HG03439 (cell line): ENCODE measurements around the gene HLA-DQB1.
"Not testable (repeated sequence)": the region's sequence is repeated elsewhere in the genome, so short reads cannot be mapped to it uniquely, and the experiment has no call there.

Source experiments
- ATAC-seq: cut with Tn5 transposase; IDR thresholded peaks from one replicate; pipeline ENCODE4 v1.9.1; 2021; ENCODE audit warnings: mild to moderate bottlenecking, moderate library complexity; ENCODE audit not compliant: unreplicated experiment

The HLA-DQB1 gene

GRCh38 chr6:32662836-32663235, 3.6 kb downstream of the HLA-DQB1 start:
- ATAC-seq: no peak

- no peak for ATAC-seq
These were observed 4.4 kb downstream of the HLA-DQB1 start for GRCh38 chr6:32662099-32662498.

- peak; percentile 58 for ATAC-seq
These were observed 6.4 kb downstream of the HLA-DQB1 start for GRCh38 chr6:32659856-32660595.

DNA sequence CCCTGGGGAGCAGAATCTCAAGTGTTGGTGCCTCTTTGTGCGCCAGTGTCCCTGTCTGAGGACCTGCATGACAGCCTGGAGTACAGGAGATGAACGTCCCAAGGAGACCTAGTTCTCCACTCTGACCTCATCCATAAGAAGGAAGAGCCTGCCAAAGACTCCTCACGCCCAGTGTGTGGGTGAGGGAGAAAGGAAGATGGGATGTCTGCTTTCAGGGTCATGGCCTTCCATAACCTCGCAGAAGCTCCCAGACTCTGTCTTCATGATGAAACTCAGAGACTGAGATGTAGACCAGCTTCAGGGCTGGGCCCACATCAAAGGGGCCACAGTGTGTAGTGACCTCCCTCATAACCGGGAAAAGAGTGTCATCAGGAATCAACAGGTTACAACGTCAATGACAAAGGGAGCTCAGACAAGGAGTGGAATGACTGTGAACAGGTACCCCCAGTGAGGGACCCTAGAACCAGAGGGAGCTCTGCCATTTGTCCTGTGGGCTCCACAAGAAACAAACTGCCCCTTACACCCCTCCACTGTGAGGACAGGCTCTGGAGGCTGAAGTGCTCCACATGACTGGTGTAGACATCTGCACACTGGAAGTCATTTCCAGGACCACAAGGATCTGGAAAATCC, 8.1 kb downstream of the HLA-DQB1 start:
- no peak for ATAC-seq

DNA sequence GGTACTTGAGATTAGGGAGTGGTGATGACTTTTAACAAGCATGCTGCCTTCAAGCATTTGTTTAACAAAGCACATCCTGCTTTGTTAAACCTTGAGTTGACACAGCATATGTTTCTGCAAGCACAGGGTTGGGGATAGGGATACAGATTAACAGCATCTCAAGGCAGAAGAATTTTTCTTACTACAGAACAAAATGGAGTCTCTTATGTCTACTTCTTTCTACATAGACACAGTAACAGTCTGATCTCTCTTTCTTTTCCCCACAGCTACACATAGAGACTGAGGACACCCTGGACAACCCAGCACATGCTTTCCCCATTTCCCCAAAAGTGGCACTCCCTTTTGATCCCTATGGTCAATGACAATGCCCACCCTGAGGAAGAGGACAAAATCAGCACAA, 8.6 kb downstream of the HLA-DQB1 start:
- not testable (repeated sequence) for ATAC-seq

DNA sequence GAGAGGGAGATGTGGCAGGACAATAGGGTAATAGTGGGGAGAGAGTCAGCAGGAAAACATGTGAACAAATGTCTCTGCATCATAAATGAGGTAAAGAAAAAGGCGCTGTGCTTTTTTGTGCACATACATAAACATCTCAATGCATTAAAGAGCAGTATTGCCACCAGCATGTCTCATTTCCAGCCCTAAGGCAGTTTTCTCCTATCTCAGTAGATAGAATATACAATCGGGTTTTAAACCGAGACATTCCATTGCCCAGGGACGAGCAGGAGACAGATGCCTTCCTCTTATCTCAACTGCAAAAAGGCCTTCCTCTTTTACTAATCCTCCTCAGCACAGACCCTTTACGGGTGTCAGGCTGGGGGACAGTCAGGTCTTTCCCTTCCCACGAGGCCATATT, 9.1 kb downstream of the HLA-DQB1 start:
- not testable (repeated sequence) for ATAC-seq

DNA sequence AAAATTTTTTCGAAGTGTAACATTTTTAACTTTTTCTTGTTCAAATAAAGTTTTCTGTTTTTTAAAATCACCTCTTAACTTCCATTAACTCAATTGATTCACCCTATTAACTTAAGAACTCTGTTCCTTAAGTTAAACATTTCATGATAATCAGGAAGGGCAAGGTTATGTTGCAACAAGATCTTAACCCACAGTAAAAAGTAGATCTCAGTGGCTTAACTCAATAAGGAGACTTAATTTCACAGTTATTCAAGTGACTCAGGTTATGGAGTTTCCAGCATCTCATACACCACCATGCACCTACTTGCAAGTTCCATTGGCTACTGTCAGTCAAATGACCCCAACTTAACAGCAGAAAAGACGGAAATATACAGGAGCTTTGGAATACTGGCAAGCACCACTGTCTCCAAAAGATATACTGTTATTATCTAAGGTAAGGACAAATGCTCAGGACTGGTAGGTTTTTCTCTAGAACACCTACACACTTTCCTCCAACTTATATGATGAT, 11.2 kb downstream of the HLA-DQB1 start:
- no peak for ATAC-seq

DNA sequence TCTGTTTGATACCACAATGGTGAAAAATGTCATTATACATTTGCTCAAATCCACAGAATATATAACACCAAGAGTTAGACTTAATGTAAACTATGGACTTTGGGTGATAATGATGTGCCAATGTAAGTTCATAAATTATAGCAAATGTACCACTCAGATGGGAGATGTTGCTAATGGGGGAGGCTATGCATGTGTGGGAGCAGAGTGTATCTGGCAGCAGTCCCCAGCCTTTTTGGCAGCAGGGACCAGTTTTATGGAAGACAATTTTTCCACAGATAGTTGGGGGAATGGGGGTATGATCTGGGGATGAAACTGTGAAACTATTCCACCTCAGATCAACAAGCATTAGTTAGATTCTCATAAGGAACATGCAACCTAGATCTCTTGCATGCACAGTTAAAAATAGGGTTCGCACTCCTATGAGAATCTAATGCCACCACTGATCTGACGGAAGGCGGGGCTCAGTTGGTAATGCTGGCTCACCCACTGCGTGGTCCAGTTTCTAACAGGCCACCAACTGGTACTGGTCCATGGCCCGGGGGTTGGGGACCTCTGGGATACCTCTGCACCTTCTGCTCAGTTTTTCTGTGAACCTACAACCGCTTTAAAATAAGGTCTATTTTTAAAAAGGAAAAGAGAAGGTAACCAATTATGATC, 21.3 kb downstream of the HLA-DQB1 start:
- ATAC-seq: no peak

GRCh38 chr6:32643904-32644303, 22.6 kb downstream of the HLA-DQB1 start:
- ATAC-seq: no peak

DNA sequence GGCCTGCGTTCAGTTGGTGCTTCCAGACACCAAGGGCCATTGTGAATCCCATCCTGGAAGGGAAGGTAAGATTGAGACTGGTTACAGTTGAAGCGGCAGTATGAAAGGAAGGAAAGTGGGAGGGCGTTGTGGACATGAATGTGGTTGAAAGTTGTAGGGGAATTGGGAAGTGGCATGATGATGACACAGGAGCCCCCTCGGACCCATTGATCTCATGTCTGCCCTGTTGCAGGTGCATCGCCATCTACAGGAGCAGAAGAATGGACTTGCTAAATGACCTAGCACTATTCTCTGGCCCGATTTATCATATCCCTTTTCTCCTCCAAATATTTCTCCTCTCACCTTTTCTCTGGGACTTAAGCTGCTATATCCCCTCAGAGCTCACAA, 23.7 kb downstream of the HLA-DQB1 start:
- no peak for ATAC-seq

DNA sequence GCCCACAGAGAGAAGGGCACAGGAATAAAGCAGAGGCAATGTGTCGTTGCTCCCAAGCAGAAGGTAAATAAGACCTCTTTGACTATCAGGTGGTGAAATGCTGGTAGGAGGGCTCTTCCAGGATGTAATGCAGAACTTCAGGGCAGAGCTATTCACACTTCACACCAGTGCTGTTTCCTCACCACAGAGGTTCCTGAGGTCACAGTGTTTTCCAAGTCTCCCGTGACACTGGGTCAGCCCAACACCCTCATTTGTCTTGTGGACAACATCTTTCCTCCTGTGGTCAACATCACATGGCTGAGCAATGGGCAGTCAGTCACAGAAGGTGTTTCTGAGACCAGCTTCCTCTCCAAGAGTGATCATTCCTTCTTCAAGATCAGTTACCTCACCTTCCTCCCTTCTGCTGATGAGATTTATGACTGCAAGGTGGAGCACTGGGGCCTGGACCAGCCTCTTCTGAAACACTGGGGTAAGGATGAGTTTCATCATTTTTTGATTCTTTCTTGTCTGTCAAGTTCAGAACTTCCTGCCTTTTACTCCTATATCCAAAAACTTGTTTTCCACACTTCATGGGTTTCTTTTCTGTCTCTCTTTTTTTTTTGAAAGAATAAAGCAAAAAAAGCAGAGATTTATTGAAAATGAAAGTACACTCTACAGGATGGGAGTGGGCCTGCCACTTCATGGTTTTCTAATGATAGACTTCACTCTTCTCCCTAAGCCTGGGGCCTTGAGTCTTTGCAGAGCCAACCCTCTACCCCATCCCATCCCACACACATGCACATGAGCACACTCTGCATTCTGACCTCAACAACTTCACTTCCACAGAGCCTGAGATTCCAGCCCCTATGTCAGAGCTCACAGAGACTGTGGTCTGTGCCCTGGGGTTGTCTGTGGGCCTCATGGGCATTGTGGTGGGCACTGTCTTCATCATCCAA, 24.4 kb downstream of the HLA-DQB1 start:
- ATAC-seq: not testable (repeated sequence)

- no peak for ATAC-seq
These were observed 25.3 kb downstream of the HLA-DQB1 start for GRCh38 chr6:32641122-32641521.

- no peak for ATAC-seq
These were observed 26.7 kb downstream of the HLA-DQB1 start for GRCh38 chr6:32639440-32640394.

GRCh38 chr6:32638532-32639219, 27.8 kb downstream of the HLA-DQB1 start:
- no peak for ATAC-seq

DNA sequence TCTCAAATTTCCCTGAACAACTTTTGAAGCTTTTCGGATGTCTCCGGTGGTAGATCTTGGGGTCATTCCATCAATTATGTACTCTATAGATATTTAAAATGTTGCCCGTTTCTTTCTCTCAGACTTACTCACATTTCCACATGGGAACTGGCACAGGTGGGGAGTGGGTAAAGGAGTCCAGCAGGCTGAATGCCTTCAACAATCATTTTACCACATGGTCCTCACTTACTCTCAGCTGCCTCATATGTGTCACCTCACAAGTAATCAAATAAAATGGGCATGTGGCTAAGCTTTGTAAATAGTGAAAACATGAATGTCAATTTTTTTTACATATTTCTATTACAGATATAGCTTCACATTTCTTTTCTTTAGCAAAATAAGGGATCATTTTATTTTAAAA, 28.6 kb downstream of the HLA-DQB1 start:
- ATAC-seq: no peak

GRCh38 chr6:32637219-32637880, 29.1 kb downstream of the HLA-DQB1 start, which contains the start of gene HLA-DQA1:
Gene HLA-DQA1 (plus strand): TSS chr6:32637406. CDS start chr6:32637459, 53 bp downstream.
- peak; percentile 53 for ATAC-seq

GRCh38 chr6:32635526-32636123, 30.8 kb downstream of the HLA-DQB1 start:
- ATAC-seq: no peak

DNA sequence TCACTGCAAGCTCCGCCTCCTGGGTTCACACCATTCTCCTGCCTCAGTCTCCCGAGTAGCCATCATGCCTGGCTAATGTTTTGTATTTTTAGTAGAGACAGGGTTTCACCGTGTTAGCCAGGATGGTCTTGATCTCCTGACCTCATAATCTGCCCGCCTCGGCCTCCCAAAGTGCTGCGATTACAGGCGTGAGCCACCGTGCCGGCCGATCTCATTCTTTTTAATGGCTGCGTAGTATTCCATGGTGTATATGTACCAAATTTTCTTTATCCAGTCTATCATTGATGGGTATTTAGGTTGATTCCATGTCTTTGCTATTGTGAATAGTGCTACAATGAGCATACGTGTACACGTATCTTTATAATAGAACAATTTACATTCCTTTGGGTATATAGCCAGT, 36.7 kb downstream of the HLA-DQB1 start:
- not testable (repeated sequence) for ATAC-seq
